22Rv1 (cell line): ENCODE measurements around the gene KANSL1L.

Experiments used
- CTCF ChIP-seq: fragments of 450-650 bp; IDR thresholded peaks from 2 replicates; pipeline ENCODE4 v1.5.1; 2017; ENCODE audit warnings: mild to moderate bottlenecking
- ZFX ChIP-seq: fragments of 450-650 bp; IDR thresholded peaks from 2 replicates; pipeline ENCODE4 v1.6.1; 2017; ENCODE audit warnings: antibody characterized with exemption, borderline replicate concordance

DNA sequence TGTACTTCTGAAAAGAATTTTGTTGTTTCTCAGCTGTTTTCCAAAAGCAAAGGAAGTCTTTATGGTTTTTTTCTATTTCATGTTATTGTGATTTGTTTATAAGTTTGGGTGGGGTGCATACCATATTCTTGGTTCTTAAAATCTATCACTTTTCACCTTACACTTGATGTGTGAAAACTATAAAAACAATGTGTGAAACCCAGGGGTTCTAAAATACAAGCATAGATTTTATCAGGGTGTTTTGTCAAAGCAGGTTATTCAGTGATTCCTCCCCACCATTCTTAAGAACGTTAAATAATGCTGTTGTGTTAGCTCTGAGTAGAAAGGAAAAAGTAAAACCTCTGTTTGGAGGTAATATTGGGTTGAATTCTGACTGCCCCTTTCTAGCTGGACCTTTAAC lies 151.1 kb downstream of the KANSL1L start:
- TF ChIP-seq CTCF (no peak), ZFX (no peak)
